GM12864 (cell line): ENCODE results near the gene C11orf21.

ENCODE experiments used
- DNase-seq: peaks from one replicate; pipeline ENCODE4 v3.0.0-alpha.2; 2011; ENCODE audit warnings: low read depth
- H3K4me3 ChIP-seq: 2 replicates; pipeline ENCODE4 v1.5.1; 2011; ENCODE audit warnings: mild to moderate bottlenecking, low read depth, low read length, control low read depth
- CTCF ChIP-seq: IDR thresholded peaks from 2 replicates; pipeline ENCODE4 v1.5.1; 2011; ENCODE audit warnings: low read depth, mild to moderate bottlenecking, moderate library complexity, low read length, control low read depth, inconsistent platforms; ENCODE audit errors: missing control alignments

C11orf21 gene

GRCh38 chr11:2298131-2298794 lies 3.5 kb downstream of the C11orf21 start:
- DNase-seq = no peak
- H3K4me3 ChIP-seq = no peak overlapping the region
- no peak for TF ChIP-seq CTCF

- no peak overlapping the region for H3K4me3 ChIP-seq
- TF ChIP-seq CTCF = no peak
- DNase-seq = no peak
Observed at GRCh38 chr11:2297623-2298030, 4.1 kb downstream of the C11orf21 start.

GRCh38 chr11:2296913-2297622 lies 4.7 kb downstream of the C11orf21 start:
- H3K4me3 ChIP-seq = no peak overlapping the region
- no peak for TF ChIP-seq CTCF
- DNase-seq = no peak

- TF ChIP-seq CTCF = no peak
- no peak for DNase-seq
- H3K4me3 ChIP-seq = no peak overlapping the region
Observed at GRCh38 chr11:2295971-2296912, 5.5 kb downstream of the C11orf21 start.

- TF ChIP-seq CTCF = no peak
- no peak overlapping the region for H3K4me3 ChIP-seq
- DNase-seq = no peak
Observed at GRCh38 chr11:2294926-2295290, 6.8 kb downstream of the C11orf21 start.

- DNase-seq = no peak
- TF ChIP-seq CTCF = no peak
- no peak overlapping the region for H3K4me3 ChIP-seq
Observed at GRCh38 chr11:2293984-2294925, 7.5 kb downstream of the C11orf21 start.
